Measurements from ENCODE around the gene RSRP1.
"Not testable (repeated sequence)": the region's sequence is repeated elsewhere in the genome, so short reads cannot be mapped to it uniquely, and the experiment has no call there.

The RSRP1 gene

GRCh38 chr1:25256578-25256965 lies 9.3 kb upstream of the RSRP1 start:
- no peak for DNase-seq

- DNase-seq = no peak
Observed at GRCh38 chr1:25255706-25256577, 8.7 kb upstream of the RSRP1 start.

- no peak for DNase-seq
Observed at GRCh38 chr1:25253911-25254310, 6.7 kb upstream of the RSRP1 start.

- no peak for DNase-seq
Observed at GRCh38 chr1:25247829-25248754, 838 bp upstream of the RSRP1 start.

- DNase-seq = peak; percentile 31
Observed at GRCh38 chr1:25246600-25247023, 642 bp downstream of the RSRP1 start.

GRCh38 chr1:25245809-25246599 lies 1.2 kb downstream of the RSRP1 start:
- DNase-seq = no peak

GRCh38 chr1:25245393-25245792 lies 1.9 kb downstream of the RSRP1 start:
- no peak for DNase-seq

- DNase-seq = no peak
Observed at GRCh38 chr1:25243907-25244306, 3.3 kb downstream of the RSRP1 start.

GRCh38 chr1:25239681-25240541 lies 7.3 kb downstream of the RSRP1 start:
- DNase-seq = peak; percentile 87

- no peak for DNase-seq
Observed at GRCh38 chr1:25238046-25238445, 9.2 kb downstream of the RSRP1 start.

- not testable (repeated sequence) for DNase-seq
Observed at GRCh38 chr1:25236261-25236660, 11.0 kb downstream of the RSRP1 start.

GRCh38 chr1:25235411-25235810 lies 11.8 kb downstream of the RSRP1 start:
- not testable (repeated sequence) for DNase-seq

GRCh38 chr1:25232866-25233784 lies 14.1 kb downstream of the RSRP1 start:
- DNase-seq = peak; percentile 58

GRCh38 chr1:25232027-25232865 lies 15.0 kb downstream of the RSRP1 start, which contains the start of gene SYF2:
SYF2 (minus strand) TSS chr1:25232502; CDS start chr1:25232467, 35 bp downstream.
- peak; percentile 91 for DNase-seq

- DNase-seq = no peak
Observed at GRCh38 chr1:25223471-25223870, 23.8 kb downstream of the RSRP1 start.

- no peak for DNase-seq
Observed at GRCh38 chr1:25222606-25223005, 24.6 kb downstream of the RSRP1 start.

- no peak for DNase-seq
Observed at GRCh38 chr1:25220666-25221065, 26.6 kb downstream of the RSRP1 start.

GRCh38 chr1:25219661-25220251 lies 27.5 kb downstream of the RSRP1 start:
- DNase-seq = no peak

GRCh38 chr1:25217598-25218232 lies 29.5 kb downstream of the RSRP1 start:
- no peak for DNase-seq

Measured in CD4-positive, alpha-beta T cell treated with Interleukin-6 for 4 hours (primary cell).